ENCODE results near the gene CFAP92. TPM values are rescaled to one million over a fixed set of nuclear protein-coding genes. Genes with fewer than 3 reads are reported as not detected.

The CFAP92 gene
- total and polyA plus RNA-seq, 2 donors (not counting 1 experiment from before 2014, with no cell fraction given), result not detected

- H3K27ac Mint-ChIP-seq, result no peak overlapping the region
- CTCF ChIA-PET, result interaction anchor here (0.6 to 9.1 kb wide), 4 partner anchors 13 to 631 kb away, joined by 3 to 134 read pairs (median 5); no protein-coding TSS in a partner anchor
- no peaks in the 10 kb centered on the region for H4K20me1 ChIP-seq (ENCODE audit: control insufficient read depth, insufficient read depth, low read length, poor library complexity, severe bottlenecking)
Measured at GRCh38 chr3:129013491-129013891, 19.6 kb upstream of the CFAP92 start.

More at GRCh38 chr3:129013491-129013891, 19.6 kb upstream of the CFAP92 start:
- Histone ChIP-seq H3K4me3 (ENCODE audit: control extremely low read depth in 1 of 5, extremely low read depth in 1 of 5, insufficient read depth in 1 of 5, low read depth in 2 of 5, low read length in 4 of 5) (no peak overlapping the region), H3K4me2 (replicated peaks; ENCODE audit: low read depth, low read length, poor library complexity, severe bottlenecking) (no peak overlapping the region), H3K9me3 (ENCODE audit: control extremely low read depth in 1 of 3, control insufficient read depth in 2 of 3, insufficient read depth in 1 of 3, low read length in 2 of 3) (peaks cover 0 to 11% (median 0%) of the 10 kb centered on the region in 3 donors), H3K79me2 (ENCODE audit: control insufficient read depth, insufficient read depth, low read length) (no peaks in the 10 kb centered on the region), H3K36me3 (replicated peaks in 1 of 2; ENCODE audit: control extremely low read depth in 1 of 2, control insufficient read depth in 1 of 2, extremely low read depth in 1 of 2, insufficient read depth in 2 of 2, low read length in 1 of 2) (no peaks in the 10 kb centered on the region), H2AFZ (ENCODE audit: insufficient read depth, low read depth, low read length, poor library complexity, severe bottlenecking) (no peak overlapping the region), H3K27ac (ENCODE audit: low read length in 2 of 2) (no peak overlapping the region), H3K4me1 (ENCODE audit: control insufficient read depth in 2 of 2, insufficient read depth in 2 of 2, low read length in 2 of 2) (peaks cover 33 to 35% of the 10 kb centered on the region in 2 donors), H3K27me3 (replicated peaks in 1 of 4; ENCODE audit: control extremely low read depth in 1 of 4, control insufficient read depth in 3 of 4, insufficient read depth in 4 of 4, low read length in 3 of 4) (no peaks in the 10 kb centered on the region), H3K9ac (ENCODE audit: low read length) (no peak overlapping the region)
- WGBS (ENCODE audit: insufficient coverage), result 100% methylated on average over 3 of the region's 3 CpGs
- Mint-ChIP-seq H3K27me3 (peaks cover 6% of the 10 kb centered on the region), H3K4me3 (no peak overlapping the region), H3K9me3 (ENCODE audit: insufficient read depth) (no peaks in the 10 kb centered on the region), H3K4me1 (peaks cover 37% of the 10 kb centered on the region)
- ATAC-seq (ENCODE audit: low read depth) (no peak), DNase-seq (no peak)
- no peak for TF ChIP-seq EZH2 (IDR thresholded peaks at IDR 0.05; ENCODE audit: borderline replicate concordance, insufficient read depth, low read depth, low read length, poor library complexity, severe bottlenecking)
- TF ChIP-seq CTCF (IDR thresholded peaks at IDR 0.05), result no peak
- POLR2A ChIA-PET, result interaction anchor here (0.6 to 1.1 kb wide), 3 partner anchors 14 to 15 kb away, joined by 3 read pairs; no protein-coding TSS in a partner anchor
- intact Hi-C loops (cut with micrococcal nuclease), result no loop called here

Data from B cell (primary cell).